Stimulated activated naive B cell treated with anti-CD40 and anti-IgM and Interleukin-4, amounts not matched to agents 10 μg/mL and 1 μg/mL and 100 μg/mL, for 72 hours (primary cell): Measurements from ENCODE around the gene HMCN2.

ENCODE experiments used
- ATAC-seq, 2 donors: fragments of 150-1000 bp; cut with Tn5 transposase; replicated peaks; 2 replicates each; pipeline ENCODE4 v1.10.0; 2021; ENCODE audit warnings: moderate library complexity in 1 of 2
- DNase-seq: peaks from one replicate; pipeline ENCODE4 v3.0.0; 2021
- H3K27ac Mint-ChIP-seq: one replicate; pipeline ENCODE4 v1.8.0; 2022; ENCODE audit warnings: mild to moderate bottlenecking, mixed read lengths
- H3K27me3 Mint-ChIP-seq, 2 donors: one replicate each; pipeline ENCODE4 v1.8.0; 2022; ENCODE audit warnings: mixed read lengths in 2 of 2
- H3K36me3 Mint-ChIP-seq, 2 donors: one replicate each; pipeline ENCODE4 v1.8.0; 2022; ENCODE audit warnings: mixed read lengths in 2 of 2, mild to moderate bottlenecking in 1 of 2
- H3K4me1 Mint-ChIP-seq, 2 donors: one replicate each; pipeline ENCODE4 v1.8.0; 2022; ENCODE audit warnings: mixed read lengths in 2 of 2, mild to moderate bottlenecking in 1 of 2
- H3K4me3 Mint-ChIP-seq, 2 donors: one replicate each; pipeline ENCODE4 v1.8.0; 2022; ENCODE audit warnings: mild to moderate bottlenecking in 2 of 2, mixed read lengths in 2 of 2, moderate library complexity in 1 of 2
- H3K9me3 Mint-ChIP-seq, 2 donors: one replicate each; pipeline ENCODE4 v1.8.0; 2022; ENCODE audit warnings: mixed read lengths in 2 of 2, mild to moderate bottlenecking in 1 of 2

HMCN2 gene

DNA sequence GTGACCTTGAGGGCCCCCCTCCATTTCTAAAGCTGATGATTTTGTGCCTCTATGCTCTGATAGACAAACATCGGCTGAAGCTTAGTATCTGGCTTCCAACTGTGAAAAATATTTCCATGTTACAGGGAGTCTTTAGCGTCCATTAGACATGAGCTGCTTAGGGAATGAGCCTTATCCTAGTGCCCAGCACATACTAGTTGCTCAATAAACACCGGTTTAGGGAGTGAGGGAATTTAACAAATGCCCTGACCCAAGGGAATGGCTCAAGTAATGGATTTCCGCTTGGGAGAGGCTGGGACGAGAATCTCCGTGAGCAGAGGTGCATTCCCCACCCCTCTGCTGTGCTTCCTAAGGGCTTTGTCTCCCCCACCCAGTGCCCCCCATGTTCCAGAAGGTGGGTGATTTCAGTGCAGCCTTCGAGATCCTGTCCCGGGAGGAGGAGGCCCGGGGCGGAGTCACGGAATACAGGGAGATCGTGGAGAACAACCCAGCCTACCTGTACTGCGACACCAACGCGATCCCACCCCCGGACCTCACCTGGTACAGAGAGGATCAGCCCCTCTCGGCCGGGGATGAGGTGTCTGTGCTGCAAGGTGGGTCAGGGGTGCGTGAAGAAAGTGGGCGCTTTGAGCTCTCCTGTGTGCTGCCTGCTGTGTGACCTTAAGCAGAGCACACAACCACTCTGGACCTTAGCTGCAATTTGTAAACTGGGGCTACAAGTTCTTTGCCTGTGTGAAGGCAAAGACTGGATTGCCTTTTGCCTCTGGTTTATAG, 113.5 kb downstream of the HMCN2 start:
- Mint-ChIP-seq H3K36me3 (no peaks in the 10 kb centered on the region), H3K27ac (no peak overlapping the region), H3K9me3 (no peaks in the 10 kb centered on the region), H3K4me3 (no peak overlapping the region), H3K4me1 (no peaks in the 10 kb centered on the region), H3K27me3 (peaks cover 8 to 13% of the 10 kb centered on the region in 2 donors)
- ATAC-seq (no peak), DNase-seq (no peak)

DNA sequence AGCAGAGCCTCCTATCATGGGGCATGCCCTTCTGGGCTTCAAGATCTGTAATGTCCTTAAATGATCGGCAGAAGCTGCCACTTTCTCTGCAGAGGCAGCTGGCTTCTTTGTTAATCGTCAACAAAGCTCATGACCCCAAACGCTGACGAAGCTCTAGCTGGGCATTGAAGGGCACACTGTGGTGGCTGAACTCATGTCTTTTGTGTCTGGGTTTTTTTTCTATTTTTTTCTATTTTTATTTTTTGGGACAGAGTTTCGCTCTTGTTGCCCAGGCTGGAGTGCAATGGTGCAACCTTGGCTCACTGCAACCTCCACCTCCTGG, 114.0 kb downstream of the HMCN2 start:
- ATAC-seq (no peak), DNase-seq (no peak)
- H3K4me1 Mint-ChIP-seq: no peaks in the 10 kb centered on the region
- H3K27me3 Mint-ChIP-seq: peaks cover 8 to 13% of the 10 kb centered on the region in 2 donors
- no peak overlapping the region for H3K27ac Mint-ChIP-seq
- no peaks in the 10 kb centered on the region for H3K36me3 Mint-ChIP-seq
- no peaks in the 10 kb centered on the region for H3K9me3 Mint-ChIP-seq
- no peak overlapping the region for H3K4me3 Mint-ChIP-seq

DNA sequence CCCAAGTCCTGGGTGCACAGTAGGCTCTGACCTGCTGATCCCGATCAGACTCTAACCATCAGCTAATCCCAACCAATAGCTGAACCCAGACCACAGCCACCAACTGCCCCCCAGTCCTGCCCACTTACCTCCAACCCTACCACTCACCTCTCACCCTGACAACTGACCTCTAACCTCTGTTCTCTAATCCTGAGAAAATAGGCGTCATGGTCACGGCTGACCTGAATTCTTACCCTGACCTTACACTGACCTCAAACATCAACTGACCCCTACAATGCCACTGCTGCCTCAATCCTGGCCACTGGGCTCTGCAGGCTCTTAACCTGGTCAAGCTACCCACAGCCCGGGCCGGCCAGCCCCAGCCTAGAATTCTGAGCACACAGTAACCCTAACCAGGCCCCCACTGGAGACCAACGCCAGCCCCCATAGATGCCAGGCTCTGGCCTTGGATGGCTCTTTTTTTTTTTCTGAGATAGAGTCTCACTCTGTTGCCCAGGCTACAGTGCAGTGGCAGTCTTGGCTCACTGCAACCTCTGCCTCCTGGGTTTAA, 115.4 kb downstream of the HMCN2 start:
- Mint-ChIP-seq H3K27me3 (peaks cover 8 to 15% of the 10 kb centered on the region in 2 donors), H3K27ac (no peak overlapping the region), H3K4me1 (no peaks in the 10 kb centered on the region), H3K4me3 (no peak overlapping the region), H3K9me3 (no peaks in the 10 kb centered on the region), H3K36me3 (no peaks in the 10 kb centered on the region)
- DNase-seq (no peak), ATAC-seq (no peak)

DNA sequence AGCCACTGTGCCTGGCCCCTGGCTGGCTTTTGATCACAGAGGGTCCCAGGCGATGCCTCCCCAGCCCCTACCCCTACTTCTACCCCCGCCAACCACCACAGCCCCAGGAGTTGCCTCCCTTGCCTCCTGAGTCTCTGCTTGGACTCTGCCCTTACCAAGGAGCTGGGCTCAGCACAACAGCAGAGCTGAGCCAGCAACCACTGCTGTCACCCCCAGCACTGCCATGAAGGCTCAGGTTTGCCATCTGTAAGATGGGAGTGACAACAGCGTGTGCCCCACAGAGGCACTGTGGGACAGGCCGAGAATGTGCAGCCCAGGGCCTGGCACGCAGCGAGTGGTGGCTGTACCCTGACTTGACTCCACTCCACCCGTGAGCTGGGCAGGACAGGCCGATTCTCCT, 116.1 kb downstream of the HMCN2 start:
- no peak overlapping the region for H3K27ac Mint-ChIP-seq
- no peak overlapping the region for H3K4me3 Mint-ChIP-seq
- H3K36me3 Mint-ChIP-seq: no peaks in the 10 kb centered on the region
- H3K9me3 Mint-ChIP-seq: no peaks in the 10 kb centered on the region
- peaks cover 8 to 18% of the 10 kb centered on the region in 2 donors for H3K27me3 Mint-ChIP-seq
- H3K4me1 Mint-ChIP-seq: no peaks in the 10 kb centered on the region
- DNase-seq (no peak), ATAC-seq (no peak)

DNA sequence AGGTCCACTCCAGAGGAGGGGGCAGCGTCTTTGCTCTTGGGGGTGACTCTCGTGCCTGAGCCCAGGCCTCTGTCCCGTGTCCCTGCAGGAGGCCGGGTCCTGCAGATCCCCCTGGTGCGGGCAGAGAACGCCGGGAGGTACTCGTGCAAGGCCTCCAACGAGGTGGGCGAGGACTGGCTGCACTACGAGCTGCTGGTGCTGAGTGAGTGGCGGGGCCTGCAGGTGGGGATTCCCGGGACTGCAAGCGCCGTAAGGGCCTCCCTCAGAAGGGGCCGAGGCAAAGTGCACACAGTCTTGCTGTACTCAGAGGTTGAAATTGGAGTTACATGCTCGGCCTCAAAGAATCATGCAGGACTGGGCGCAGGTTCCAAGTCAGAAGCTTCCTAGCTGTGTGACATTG, 116.5 kb downstream of the HMCN2 start:
- no peak for DNase-seq
- Mint-ChIP-seq H3K36me3 (no peaks in the 10 kb centered on the region), H3K27ac (no peak overlapping the region), H3K27me3 (peaks cover 8 to 18% of the 10 kb centered on the region in 2 donors), H3K9me3 (no peaks in the 10 kb centered on the region), H3K4me3 (no peak overlapping the region), H3K4me1 (no peaks in the 10 kb centered on the region)
- ATAC-seq: no peak

DNA sequence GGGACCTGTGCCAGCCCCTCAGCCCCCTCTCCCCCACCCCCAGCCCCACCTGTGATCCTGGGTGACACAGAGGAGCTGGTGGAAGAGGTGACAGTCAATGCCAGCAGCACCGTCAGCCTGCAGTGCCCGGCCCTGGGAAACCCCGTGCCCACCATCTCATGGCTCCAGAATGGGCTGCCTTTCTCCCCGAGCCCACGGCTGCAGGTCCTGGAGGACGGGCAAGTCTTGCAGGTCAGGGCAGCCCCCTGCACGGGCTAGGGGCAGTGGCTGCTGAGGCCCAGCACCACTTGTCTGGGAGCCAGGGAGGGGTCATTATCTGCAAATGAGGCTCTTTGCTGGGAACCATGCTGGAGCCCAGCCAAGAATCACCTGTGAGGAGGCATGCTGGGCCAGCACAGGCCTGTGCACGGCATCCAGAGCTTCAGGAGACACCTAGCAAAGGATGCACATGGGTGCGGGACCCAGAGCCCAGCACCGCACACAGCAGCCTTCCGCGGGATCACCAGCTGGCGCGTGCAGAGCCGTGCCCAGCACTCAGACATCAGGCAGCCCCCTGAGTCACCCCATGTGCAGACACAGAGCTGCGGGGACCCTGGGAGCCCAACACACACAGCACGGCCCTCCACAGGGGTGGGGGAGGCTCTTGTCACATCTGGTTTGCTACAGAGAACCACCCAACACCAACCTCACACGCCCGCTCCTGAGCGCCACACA, 117.2 kb downstream of the HMCN2 start:
- no peaks in the 10 kb centered on the region for H3K9me3 Mint-ChIP-seq
- peaks cover 8 to 12% of the 10 kb centered on the region in 2 donors for H3K27me3 Mint-ChIP-seq
- H3K36me3 Mint-ChIP-seq: no peaks in the 10 kb centered on the region
- H3K4me3 Mint-ChIP-seq: no peak overlapping the region
- no peak for DNase-seq
- no peaks in the 10 kb centered on the region for H3K4me1 Mint-ChIP-seq
- ATAC-seq: no peak
- no peak overlapping the region for H3K27ac Mint-ChIP-seq

DNA sequence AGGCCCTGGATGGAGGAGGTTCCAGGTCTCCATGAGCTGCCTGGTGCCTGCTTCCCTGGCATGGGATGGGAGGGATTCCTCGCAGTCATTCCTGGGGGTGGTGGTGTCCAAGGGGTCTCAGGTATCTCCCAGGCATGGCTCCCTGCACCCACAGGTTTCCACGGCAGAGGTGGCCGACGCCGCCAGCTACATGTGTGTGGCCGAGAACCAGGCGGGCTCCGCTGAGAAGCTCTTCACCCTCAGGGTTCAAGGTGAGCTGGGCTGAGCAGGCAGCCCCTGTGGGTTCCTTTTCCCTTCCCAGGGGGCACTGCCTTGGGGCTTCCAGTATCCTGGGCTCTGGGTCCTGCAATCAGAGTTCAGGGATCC, 117.8 kb downstream of the HMCN2 start:
- ATAC-seq (no peak), DNase-seq (no peak)
- no peak overlapping the region for H3K27ac Mint-ChIP-seq
- no peak overlapping the region for H3K4me3 Mint-ChIP-seq
- peaks cover 8 to 12% of the 10 kb centered on the region in 2 donors for H3K27me3 Mint-ChIP-seq
- no peaks in the 10 kb centered on the region for H3K9me3 Mint-ChIP-seq
- H3K4me1 Mint-ChIP-seq: no peaks in the 10 kb centered on the region
- no peaks in the 10 kb centered on the region for H3K36me3 Mint-ChIP-seq

DNA sequence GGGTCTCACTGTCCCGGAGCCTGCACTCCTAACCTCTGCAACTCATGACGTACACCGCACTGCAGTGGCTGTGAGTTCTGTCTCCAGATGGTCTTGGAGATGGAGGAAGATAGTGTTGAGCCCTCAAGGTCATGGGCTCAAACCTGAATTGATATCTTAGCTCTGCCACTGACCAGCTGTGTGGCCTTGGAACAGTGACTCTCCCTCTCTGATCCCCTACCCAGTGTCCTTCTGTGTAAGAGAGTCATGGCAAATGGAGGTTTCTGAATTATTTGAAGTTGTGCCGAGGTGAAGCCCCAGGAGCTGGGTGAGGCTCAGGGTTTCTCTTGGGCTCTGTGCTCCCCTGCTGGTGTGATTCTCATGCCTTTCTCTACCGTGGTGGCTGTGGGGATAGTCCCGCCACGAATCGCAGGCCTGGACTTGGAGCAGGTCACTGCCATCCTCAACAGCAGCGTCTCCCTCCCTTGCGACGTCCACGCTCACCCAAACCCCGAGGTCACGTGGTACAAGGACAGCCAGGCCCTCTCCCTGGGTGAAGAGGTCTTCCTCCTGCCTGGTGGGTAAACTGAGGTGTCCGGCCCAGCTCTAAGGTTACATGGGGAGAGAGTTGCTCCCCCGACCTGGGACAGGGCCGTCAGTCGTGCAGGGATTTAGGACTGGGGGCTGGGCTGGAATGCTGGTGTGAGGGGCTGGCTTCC, 118.6 kb downstream of the HMCN2 start:
- Mint-ChIP-seq H3K9me3 (no peaks in the 10 kb centered on the region), H3K36me3 (no peaks in the 10 kb centered on the region), H3K4me1 (no peaks in the 10 kb centered on the region), H3K4me3 (no peak overlapping the region), H3K27me3 (peaks cover 8 to 14% of the 10 kb centered on the region in 2 donors), H3K27ac (no peak overlapping the region)
- no peak for DNase-seq
- ATAC-seq: no peak

DNA sequence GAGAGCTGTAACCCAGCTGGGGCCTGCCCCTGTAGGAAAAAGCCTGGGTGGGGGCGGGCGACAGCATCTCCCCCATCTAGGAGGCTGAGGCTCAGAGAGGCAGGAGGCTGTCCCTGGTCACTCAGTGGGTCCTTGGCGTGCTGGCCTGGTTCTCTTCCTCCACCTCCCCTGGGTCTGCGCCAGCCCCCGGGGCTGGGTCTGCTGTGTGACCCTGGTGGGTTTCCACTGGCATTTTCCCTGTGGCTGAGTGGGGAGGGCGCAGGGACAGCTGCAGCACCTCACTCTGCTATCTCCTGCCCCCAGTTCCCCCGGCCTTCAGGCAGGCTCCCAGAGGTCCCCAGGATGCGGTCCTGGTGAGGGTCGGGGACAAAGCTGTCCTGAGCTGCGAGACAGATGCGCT, 119.7 kb downstream of the HMCN2 start:
- no peak overlapping the region for H3K27ac Mint-ChIP-seq
- H3K4me1 Mint-ChIP-seq: no peaks in the 10 kb centered on the region
- DNase-seq (no peak), ATAC-seq (no peak)
- H3K27me3 Mint-ChIP-seq: peaks cover 10 to 22% of the 10 kb centered on the region in 2 donors
- H3K4me3 Mint-ChIP-seq: no peak overlapping the region
- no peaks in the 10 kb centered on the region for H3K36me3 Mint-ChIP-seq
- H3K9me3 Mint-ChIP-seq: no peaks in the 10 kb centered on the region

DNA sequence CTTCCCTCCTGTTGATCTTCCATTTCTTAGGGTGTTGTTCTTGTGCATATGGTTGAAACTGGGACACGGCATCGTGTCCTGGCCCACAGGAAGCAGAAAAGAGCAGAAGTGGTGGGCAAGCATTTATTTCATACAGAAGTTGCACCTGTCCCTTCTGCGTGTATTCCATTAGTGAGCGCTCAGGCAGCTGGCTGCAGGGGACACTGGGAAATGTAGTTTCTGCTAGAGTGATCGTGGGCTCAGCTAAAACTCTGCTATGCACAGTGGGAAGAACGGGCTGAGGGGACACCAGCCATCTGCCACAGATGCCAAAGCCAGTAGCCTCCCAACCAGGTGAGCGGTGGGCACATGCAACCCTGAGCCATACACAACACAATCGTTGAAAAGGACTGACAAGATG, 121.8 kb downstream of the HMCN2 start:
- no peaks in the 10 kb centered on the region for H3K36me3 Mint-ChIP-seq
- no peak overlapping the region for H3K4me3 Mint-ChIP-seq
- H3K4me1 Mint-ChIP-seq: no peaks in the 10 kb centered on the region
- DNase-seq: no peak
- H3K27me3 Mint-ChIP-seq: peaks cover 14 to 23% of the 10 kb centered on the region in 2 donors
- no peak overlapping the region for H3K27ac Mint-ChIP-seq
- no peaks in the 10 kb centered on the region for H3K9me3 Mint-ChIP-seq
- no peak for ATAC-seq

DNA sequence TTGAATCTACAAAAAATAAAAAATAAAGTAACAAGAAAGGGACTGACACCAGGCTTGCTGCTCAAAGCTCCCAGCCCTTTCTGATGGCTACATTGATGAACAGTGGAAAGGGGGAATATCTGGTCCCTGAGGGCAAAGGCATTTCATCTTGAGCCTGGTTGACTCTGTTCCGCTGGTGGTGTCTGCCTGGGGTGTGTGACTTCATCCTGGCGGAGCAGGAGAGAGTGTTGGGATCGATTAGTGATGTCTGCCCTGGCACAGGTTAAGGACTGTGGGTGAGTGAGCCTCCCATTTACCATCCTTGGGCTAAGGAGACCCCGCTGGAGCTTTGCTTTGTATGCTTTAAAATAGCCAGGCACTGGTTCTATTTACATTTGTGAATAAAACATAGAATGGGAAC, 122.3 kb downstream of the HMCN2 start:
- Mint-ChIP-seq H3K9me3 (no peaks in the 10 kb centered on the region), H3K36me3 (no peaks in the 10 kb centered on the region), H3K27ac (no peak overlapping the region), H3K27me3 (peaks cover 15 to 25% of the 10 kb centered on the region in 2 donors), H3K4me1 (no peaks in the 10 kb centered on the region), H3K4me3 (no peak overlapping the region)
- no peak for DNase-seq
- ATAC-seq: no peak

DNA sequence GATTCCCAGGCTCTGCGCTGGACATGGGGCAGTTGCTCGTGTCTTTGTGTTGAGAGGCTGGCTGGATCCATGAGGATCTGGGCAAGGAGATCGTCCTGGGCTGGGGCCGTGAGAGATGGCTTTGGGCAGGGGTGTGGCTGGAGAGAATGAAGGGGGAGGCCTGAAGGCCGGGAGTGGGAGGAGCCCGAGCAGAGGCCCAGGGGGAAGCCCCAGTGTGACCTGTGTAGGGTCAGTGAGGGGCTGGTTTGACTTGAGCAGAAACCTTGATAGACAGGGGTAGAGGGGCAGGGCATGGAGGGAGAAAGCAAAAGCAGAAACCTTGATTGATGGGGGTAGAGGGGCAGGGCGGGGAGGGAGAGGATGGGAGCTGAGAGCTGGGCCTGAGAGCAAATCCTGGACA, 124.8 kb downstream of the HMCN2 start:
- DNase-seq (no peak), ATAC-seq (no peak)
- H3K9me3 Mint-ChIP-seq: no peaks in the 10 kb centered on the region
- peaks cover 22 to 31% of the 10 kb centered on the region in 2 donors for H3K27me3 Mint-ChIP-seq
- no peak overlapping the region for H3K27ac Mint-ChIP-seq
- no peak overlapping the region for H3K4me3 Mint-ChIP-seq
- no peaks in the 10 kb centered on the region for H3K36me3 Mint-ChIP-seq
- no peaks in the 10 kb centered on the region for H3K4me1 Mint-ChIP-seq

DNA sequence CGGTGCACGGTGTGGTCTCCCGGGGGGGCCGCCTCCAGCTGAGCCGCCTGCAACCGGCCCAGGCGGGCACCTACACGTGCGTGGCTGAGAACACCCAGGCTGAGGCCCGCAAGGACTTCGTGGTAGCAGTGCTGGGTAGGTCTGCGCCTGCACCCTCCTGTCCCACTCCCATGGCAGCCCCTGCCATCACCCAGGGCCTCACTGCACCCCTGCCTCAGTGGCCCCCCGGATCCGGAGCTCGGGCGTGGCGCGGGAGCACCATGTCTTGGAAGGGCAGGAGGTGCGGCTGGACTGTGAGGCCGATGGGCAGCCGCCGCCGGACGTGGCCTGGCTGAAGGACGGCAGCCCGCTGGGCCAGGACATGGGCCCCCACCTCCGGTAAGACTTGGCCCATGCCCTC, 125.4 kb downstream of the HMCN2 start:
- Mint-ChIP-seq H3K9me3 (no peaks in the 10 kb centered on the region), H3K36me3 (no peaks in the 10 kb centered on the region), H3K27ac (no peak overlapping the region), H3K4me3 (no peak overlapping the region), H3K27me3 (peaks cover 22 to 30% of the 10 kb centered on the region in 2 donors), H3K4me1 (no peaks in the 10 kb centered on the region)
- no peak for DNase-seq
- no peak for ATAC-seq

DNA sequence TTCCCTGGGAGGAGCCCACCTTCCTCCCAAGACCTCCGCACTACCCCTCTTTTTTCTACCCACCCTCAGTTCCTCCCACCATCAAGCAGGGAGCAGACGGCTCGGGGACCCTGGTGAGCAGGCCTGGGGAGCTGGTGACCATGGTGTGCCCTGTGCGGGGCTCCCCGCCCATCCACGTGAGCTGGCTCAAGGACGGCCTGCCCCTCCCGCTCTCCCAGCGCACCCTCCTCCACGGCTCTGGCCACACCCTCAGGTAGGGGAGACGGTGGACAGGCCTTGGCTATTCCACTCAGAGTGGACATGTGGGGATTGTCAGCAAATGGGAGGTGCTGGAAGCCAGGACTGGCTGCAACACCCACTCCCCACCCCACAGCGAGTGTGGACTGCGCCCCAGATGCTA, 126.3 kb downstream of the HMCN2 start:
- no peak for ATAC-seq

DNA sequence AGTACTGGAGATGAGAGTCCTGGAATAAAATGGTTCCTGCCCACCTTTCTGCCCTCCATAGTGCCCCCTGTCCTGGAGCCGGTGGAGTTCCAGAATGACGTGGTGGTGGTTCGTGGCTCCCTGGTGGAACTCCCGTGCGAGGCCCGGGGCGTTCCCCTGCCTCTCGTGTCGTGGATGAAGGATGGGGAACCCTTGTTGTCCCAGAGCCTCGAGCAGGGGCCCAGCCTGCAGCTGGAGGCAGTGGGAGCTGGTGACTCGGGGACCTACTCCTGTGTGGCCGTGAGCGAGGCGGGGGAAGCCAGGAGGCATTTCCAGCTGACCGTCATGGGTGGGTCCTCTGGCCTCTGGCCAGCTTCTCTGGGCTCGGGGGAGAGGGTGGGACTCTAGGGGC, 128.1 kb downstream of the HMCN2 start:
- Mint-ChIP-seq H3K9me3 (peaks cover 5 to 6% of the 10 kb centered on the region in 2 donors), H3K36me3 (no peaks in the 10 kb centered on the region), H3K4me1 (no peaks in the 10 kb centered on the region), H3K27ac (no peak overlapping the region), H3K27me3 (peaks cover 22 to 34% of the 10 kb centered on the region in 2 donors), H3K4me3 (no peak overlapping the region)
- ATAC-seq (no peak), DNase-seq (no peak)

More for the DNA sequence above, 126.3 kb downstream of the HMCN2 start:
- Mint-ChIP-seq H3K9me3 (peaks cover 3 to 5% of the 10 kb centered on the region in 2 donors), H3K4me1 (no peaks in the 10 kb centered on the region), H3K27me3 (peaks cover 22 to 26% of the 10 kb centered on the region in 2 donors), H3K36me3 (no peaks in the 10 kb centered on the region), H3K4me3 (no peak overlapping the region), H3K27ac (no peak overlapping the region)
- DNase-seq: no peak
